A549 (cell line): ENCODE results near the gene PALLD. TPM values are rescaled to one million over a fixed set of nuclear protein-coding genes. Genes with fewer than 3 reads are reported as not detected.
A peak's percentile ranks its signal among the peaks of the same experiment; 100 is the strongest.

Source experiments
- ATAC-seq, 2 experiments: fragments of 200-7000 bp in 1 of 2; fragments of >200 bp in 1 of 2; cut with Nextera tagmentation in 1 of 2; cut with Tn5 transposase in 1 of 2; 3 replicates each; pipeline versions ENCODE4 v1.8.0 to v1.9.1; 2018 to 2020; ENCODE audit warnings: mild to moderate bottlenecking in 1 of 2, moderate library complexity in 1 of 2
- CTCF ChIA-PET: fragments of 300-600 bp; sonication (Branson Sonifier 250); formaldehyde crosslinking; extraction: SDS; loops from one replicate; lab custom pipeline; 2021; ENCODE audit warnings: antibody characterized with exemption, inconsistent platforms; lab: Yijun Ruan, JAX
- POLR2A ChIA-PET: fragments of 350-600 bp; formaldehyde crosslinking; extraction: SDS; loops from one replicate; lab custom pipeline; 2021; ENCODE audit warnings: antibody characterized with exemption, inconsistent platforms; lab: Yijun Ruan, JAX
- DNase-seq, 2 experiments: peaks; one replicate each; pipeline versions ENCODE4 v3.0.0 to v3.0.0-alpha.2; 2011 to 2016; ENCODE audit warnings: low read depth in 1 of 2, low spot score in 1 of 2
- FAIRE-seq: peaks from 2 replicates; lab custom pipeline; 2011; peaks lifted over from hg19 to GRCh38; lab: Jason Lieb, UNC
- H3K27ac ChIP-seq, 2 experiments: fragments of >200 bp; sonication (Bioruptor Twin); formaldehyde crosslinking; 3 replicates each; pipeline ENCODE4 v1.5.1; 2016 to 2017
- H3K4me1 ChIP-seq: fragments of >200 bp; sonication (Bioruptor Twin); formaldehyde crosslinking; 3 replicates; pipeline ENCODE4 v1.6.1; 2016
- H3K4me2 ChIP-seq: fragments of >200 bp; sonication (Bioruptor Twin); formaldehyde crosslinking; 3 replicates; pipeline ENCODE4 v1.6.1; 2016
- H3K4me3 ChIP-seq: fragments of >200 bp; sonication (Bioruptor Twin); formaldehyde crosslinking; 3 replicates; pipeline ENCODE4 v1.5.1; 2016
- H3K9me3 ChIP-seq: fragments of >200 bp; sonication (Bioruptor Twin); formaldehyde crosslinking; 3 replicates; pipeline ENCODE4 v1.6.1; 2016
- BHLHE40 ChIP-seq: IDR thresholded peaks from 2 replicates; pipeline ENCODE4 v1.6.1; 2012; ENCODE audit warnings: low read depth, low read length, inconsistent platforms
- CBX2 ChIP-seq: fragments of 200-600 bp; sonication (generic); IDR thresholded peaks from 2 replicates; pipeline ENCODE4 v1.6.1; 2016; ENCODE audit warnings: low read depth, mild to moderate bottlenecking, borderline replicate concordance
- CEBPB ChIP-seq, 2 experiments: fragments of >200 bp in 1 of 2; sonication (Bioruptor Twin) in 1 of 2; formaldehyde crosslinking in 1 of 2; IDR thresholded peaks; 2 replicates each; pipeline ENCODE4 v1.6.1; 2012 to 2016
- CHD2 ChIP-seq: fragments of 150-350 bp; IDR thresholded peaks from 2 replicates; pipeline ENCODE4 v1.6.1; 2014; ENCODE audit warnings: low read length; ENCODE audit not compliant: partially characterized antibody
- EHF ChIP-seq: fragments of 250-450 bp; sonication (Bioruptor Pico); IDR thresholded peaks from 2 replicates; pipeline ENCODE4 v1.5.0; 2020; ENCODE audit warnings: mild to moderate bottlenecking
- EP300 ChIP-seq, 2 experiments: fragments of >200 bp; sonication (Bioruptor Twin); formaldehyde crosslinking; IDR thresholded peaks; 2 replicates in 1 of 2; 3 replicates in 1 of 2; pipeline ENCODE4 v1.6.1; 2016 to 2017
- FOSB ChIP-seq: fragments of 250-450 bp; sonication (Bioruptor Pico); IDR thresholded peaks from 2 replicates; pipeline ENCODE4 v1.5.0; 2020; ENCODE audit warnings: mild to moderate bottlenecking, moderate library complexity
- FOXS1 ChIP-seq: fragments of 250-450 bp; sonication (Bioruptor Pico); IDR thresholded peaks from 2 replicates; pipeline ENCODE4 v1.5.0; 2020; ENCODE audit warnings: mild to moderate bottlenecking, moderate library complexity
- HDAC2 ChIP-seq: fragments of 200-600 bp; sonication (generic); IDR thresholded peaks from 2 replicates; pipeline ENCODE4 v1.6.1; 2016
- HES2 ChIP-seq: fragments of >200 bp; sonication (Bioruptor Twin); formaldehyde crosslinking; IDR thresholded peaks from 2 replicates; pipeline ENCODE4 v1.6.1; 2016
- HOXA7 ChIP-seq: fragments of 250-450 bp; sonication (Bioruptor Pico); IDR thresholded peaks from 2 replicates; pipeline ENCODE4 v1.5.0; 2020; ENCODE audit warnings: mild to moderate bottlenecking, moderate library complexity
- JUNB ChIP-seq: fragments of >200 bp; sonication (Bioruptor Twin); formaldehyde crosslinking; IDR thresholded peaks from 2 replicates; pipeline ENCODE4 v1.6.1; 2016
- MAZ ChIP-seq: fragments of 150-350 bp; IDR thresholded peaks from 2 replicates; pipeline ENCODE4 v1.6.1; 2014; ENCODE audit warnings: antibody characterized with exemption, low read depth, low read length, borderline replicate concordance
- NPAS2 ChIP-seq: fragments of 250-450 bp; sonication (Bioruptor Pico); IDR thresholded peaks from 2 replicates; pipeline ENCODE4 v1.8.0; 2022; ENCODE audit warnings: mild to moderate bottlenecking, moderate library complexity, borderline replicate concordance
- NR3C1 ChIP-seq: fragments of >200 bp; sonication (Bioruptor Twin); formaldehyde crosslinking; IDR thresholded peaks from 3 replicates; pipeline ENCODE4 v1.6.1; 2017
- PHF8 ChIP-seq: fragments of 200-600 bp; sonication (generic); IDR thresholded peaks from 2 replicates; pipeline ENCODE4 v1.6.1; 2016; ENCODE audit warnings: low read depth, mild to moderate bottlenecking, antibody characterized with exemption, moderate library complexity, borderline replicate concordance
- POLR2A ChIP-seq: IDR thresholded peaks from 2 replicates; pipeline ENCODE4 v1.6.1; 2012; ENCODE audit warnings: mild to moderate bottlenecking, low read length
- POLR2AphosphoS2 ChIP-seq: conservative IDR thresholded peaks from 2 replicates; pipeline ENCODE4 v1.6.1; 2012; ENCODE audit warnings: low read length, improper control_type of control experiment, inconsistent platforms
- RAD21 ChIP-seq, 2 experiments: fragments of >200 bp in 1 of 2; sonication (Bioruptor Twin) in 1 of 2; formaldehyde crosslinking in 1 of 2; IDR thresholded peaks in 1 of 2; conservative IDR thresholded peaks in 1 of 2; 2 replicates in 1 of 2; 3 replicates in 1 of 2; pipeline ENCODE4 v1.6.1; 2012 to 2018; ENCODE audit warnings: inconsistent platforms in 1 of 2
- RNF2 ChIP-seq: fragments of 200-600 bp; sonication (generic); IDR thresholded peaks from 2 replicates; pipeline ENCODE4 v1.6.1; 2016; ENCODE audit warnings: low read depth, mild to moderate bottlenecking, antibody characterized with exemption, moderate library complexity, borderline replicate concordance
- SMC3 ChIP-seq: fragments of >200 bp; sonication (Bioruptor Twin); formaldehyde crosslinking; IDR thresholded peaks from 3 replicates; pipeline ENCODE4 v1.6.1; 2018; ENCODE audit warnings: inconsistent platforms
- SREBF2 ChIP-seq: fragments of 450-650 bp; IDR thresholded peaks from 2 replicates; pipeline ENCODE4 v1.6.1; 2014; ENCODE audit warnings: mild to moderate bottlenecking, moderate library complexity
- TFCP2L1 ChIP-seq: fragments of 250-450 bp; sonication (Bioruptor Pico); IDR thresholded peaks from 2 replicates; pipeline ENCODE4 v1.5.0; 2021; ENCODE audit warnings: mild to moderate bottlenecking
- TP53 ChIP-seq: fragments of 250-450 bp; sonication (Bioruptor Pico); IDR thresholded peaks from 2 replicates; pipeline ENCODE4 v1.5.0; 2021; ENCODE audit warnings: mild to moderate bottlenecking, moderate library complexity
- ZC3H11A ChIP-seq: fragments of 450-650 bp; IDR thresholded peaks from 2 replicates; pipeline ENCODE4 v1.6.1; 2014; ENCODE audit warnings: antibody characterized with exemption, mild to moderate bottlenecking
- ZFP36 ChIP-seq: fragments of 450-650 bp; IDR thresholded peaks from 2 replicates; pipeline ENCODE4 v1.6.1; 2014; ENCODE audit warnings: borderline replicate concordance; ENCODE audit not compliant: partially characterized antibody
- ZNF302 ChIP-seq: fragments of 250-450 bp; sonication (Bioruptor Pico); IDR thresholded peaks from 2 replicates; pipeline ENCODE4 v1.9.0; 2021; ENCODE audit warnings: inconsistent platforms, mild to moderate bottlenecking, moderate library complexity
- ZSCAN20 ChIP-seq: fragments of 250-450 bp; sonication (Bioruptor Pico); IDR thresholded peaks from 2 replicates; pipeline ENCODE4 v1.8.0; 2022; ENCODE audit warnings: mild to moderate bottlenecking, moderate library complexity
- WGBS: methylation state at CpG from one replicate; pipeline ENCODE4 v1.1.6; 2017; ENCODE audit errors: missing lambda C conversion rate; 5-methylcytosine and 5-hydroxymethylcytosine counted together
- polyA plus RNA-seq, 4 experiments: library from polyadenylated mRNA; depleted of rRNA in 3 of 4; stranded (reverse); fragments of >200 nt; fragmentation: RNase III in 1 of 4; extraction: RNeasy Plus Mini Kit Qiagen cat#74134 plus additional on column Dnase treatment in 1 of 4; gene quantifications; 2 replicates in 3 of 4; 3 replicates in 1 of 4; pipeline ENCODE4 v1.2.3, GENCODE V29; 2011 to 2017
- TF ChIP-seq, protein P1 (sequence below): IDR thresholded peaks from 2 replicates; pipeline ENCODE4 v1.6.1; 2012
- TF ChIP-seq, protein P2 (sequence below): fragments of 250-450 bp; sonication (Bioruptor Pico); IDR thresholded peaks from 2 replicates; pipeline ENCODE4 v1.5.0; 2020; ENCODE audit warnings: low read depth, mild to moderate bottlenecking, moderate library complexity

The PALLD gene
- polyA plus RNA-seq, 2 of the 4 experiments (the other 2 are of a cell fraction): 88.8 to 113 TPM

DNA sequence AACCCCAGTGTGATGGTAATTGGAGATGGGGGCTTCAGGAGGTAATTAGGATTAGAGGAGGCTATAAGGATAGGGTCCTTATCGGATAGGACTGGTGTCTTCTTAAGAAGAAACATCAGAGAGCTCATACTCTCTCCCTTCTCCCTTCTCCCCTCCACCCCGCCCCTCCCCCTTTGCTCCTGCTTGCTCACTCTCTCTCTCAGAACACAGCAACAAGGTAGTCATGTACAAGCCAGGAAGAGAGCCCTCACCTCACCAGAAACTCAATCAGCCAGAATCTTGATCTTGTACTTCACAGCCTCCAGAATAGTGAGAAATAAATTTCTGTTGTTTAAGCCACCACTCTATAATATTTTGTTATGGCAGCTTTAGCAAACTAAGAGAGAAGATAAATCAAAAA is 21.1 kb upstream of the PALLD start:
- H3K4me1 ChIP-seq: peaks cover 40% of the 10 kb centered on the region
- H3K27ac ChIP-seq: peak overlapping the region; percentile 59 to 78
- FAIRE-seq (no peak), ATAC-seq (peak; percentile 49 to 50; a peak in 4 of 6 replicates), DNase-seq (peak in 1 of 2 experiments; percentile 66)
- 17% methylated on average over 2 of the region's 2 CpGs for WGBS
- peak overlapping the region; percentile 72 for H3K4me2 ChIP-seq
- no peak overlapping the region for H3K4me3 ChIP-seq
- no peak for TF ChIP-seq ZSCAN20 (CRISPR knock-in tag)
- no peak for TF ChIP-seq FOXS1 (CRISPR knock-in tag)
- TF ChIP-seq, protein P1, sequence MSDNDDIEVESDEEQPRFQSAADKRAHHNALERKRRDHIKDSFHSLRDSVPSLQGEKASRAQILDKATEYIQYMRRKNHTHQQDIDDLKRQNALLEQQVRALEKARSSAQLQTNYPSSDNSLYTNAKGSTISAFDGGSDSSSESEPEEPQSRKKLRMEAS: no peak
- TF ChIP-seq CHD2: no peak
- TF ChIP-seq EP300 (IDR thresholded peaks at IDR 0.05): no peak
- no peak for TF ChIP-seq BHLHE40
- no peak for TF ChIP-seq POLR2AphosphoS2
- no peak for TF ChIP-seq EHF (CRISPR knock-in tag)
- TF ChIP-seq HES2: no peak
- TF ChIP-seq NR3C1: no peak
- TF ChIP-seq POLR2A: no peak
- no peak for TF ChIP-seq HDAC2
- no peak for TF ChIP-seq ZFP36
- TF ChIP-seq SMC3: no peak
- TF ChIP-seq CEBPB (IDR thresholded peaks at IDR 0.05): no peak
- no peak for TF ChIP-seq TP53 (CRISPR knock-in tag)
- no peak for TF ChIP-seq SREBF2
- TF ChIP-seq ZC3H11A: no peak
- no peak for TF ChIP-seq RNF2
- no peak for TF ChIP-seq JUNB
- H3K9me3 ChIP-seq: no peaks in the 10 kb centered on the region
- ChIA-PET CTCF (no interaction called here), POLR2A (no interaction called here)

- 90% methylated on average over 3 of the region's 3 CpGs for WGBS
- POLR2A ChIA-PET: interaction anchor here (1.0 to 2.5 kb wide), 2 partner anchors 8 to 38 kb away, joined by 4 to 14 read pairs; no protein-coding TSS in a partner anchor
Observed at GRCh38 chr4:168478868-168479267, 18.0 kb upstream of the PALLD start.

More at GRCh38 chr4:168478868-168479267, 18.0 kb upstream of the PALLD start:
- CTCF ChIA-PET: no interaction called here
- Histone ChIP-seq H3K27ac (peak overlapping the region; percentile 92 to 97; a peak in 4 of 6 replicates), H3K4me3 (no peak overlapping the region), H3K4me2 (peak overlapping the region; percentile 89), H3K9me3 (no peaks in the 10 kb centered on the region), H3K4me1 (peaks cover 48% of the 10 kb centered on the region)
- ATAC-seq: no peak
- no peak for TF ChIP-seq CBX2
- no peak for TF ChIP-seq HDAC2
- TF ChIP-seq, protein P2, sequence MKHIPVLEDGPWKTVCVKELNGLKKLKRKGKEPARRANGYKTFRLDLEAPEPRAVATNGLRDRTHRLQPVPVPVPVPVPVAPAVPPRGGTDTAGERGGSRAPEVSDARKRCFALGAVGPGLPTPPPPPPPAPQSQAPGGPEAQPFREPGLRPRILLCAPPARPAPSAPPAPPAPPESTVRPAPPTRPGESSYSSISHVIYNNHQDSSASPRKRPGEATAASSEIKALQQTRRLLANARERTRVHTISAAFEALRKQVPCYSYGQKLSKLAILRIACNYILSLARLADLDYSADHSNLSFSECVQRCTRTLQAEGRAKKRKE (CRISPR knock-in tag): no peak
- TF ChIP-seq CHD2: no peak
- TF ChIP-seq PHF8: no peak
- TF ChIP-seq RAD21 (conservative IDR thresholded peaks at IDR 0.05 in 1 of 2, IDR thresholded peaks at IDR 0.05 in 1 of 2): no peak
- TF ChIP-seq NR3C1: no peak
- TF ChIP-seq FOSB (CRISPR knock-in tag): no peak
- no peak for TF ChIP-seq CEBPB (IDR thresholded peaks at IDR 0.05)
- no peak for TF ChIP-seq ZNF302
- TF ChIP-seq BHLHE40: no peak
- TF ChIP-seq NPAS2: no peak
- no peak for TF ChIP-seq MAZ
- TF ChIP-seq TP53 (CRISPR knock-in tag): no peak
- TF ChIP-seq HOXA7: no peak
- no peak for TF ChIP-seq TFCP2L1 (CRISPR knock-in tag)
- FAIRE-seq: no peak
- DNase-seq: no peak
